GM19025 (cell line): ENCODE measurements around the gene SYDE1.

Experiments
- ATAC-seq: cut with Tn5 transposase; IDR thresholded peaks from one replicate; pipeline ENCODE4 v1.9.1; 2021; ENCODE audit warnings: mild to moderate bottlenecking, low read depth, moderate library complexity; ENCODE audit not compliant: unreplicated experiment

Gene SYDE1

DNA sequence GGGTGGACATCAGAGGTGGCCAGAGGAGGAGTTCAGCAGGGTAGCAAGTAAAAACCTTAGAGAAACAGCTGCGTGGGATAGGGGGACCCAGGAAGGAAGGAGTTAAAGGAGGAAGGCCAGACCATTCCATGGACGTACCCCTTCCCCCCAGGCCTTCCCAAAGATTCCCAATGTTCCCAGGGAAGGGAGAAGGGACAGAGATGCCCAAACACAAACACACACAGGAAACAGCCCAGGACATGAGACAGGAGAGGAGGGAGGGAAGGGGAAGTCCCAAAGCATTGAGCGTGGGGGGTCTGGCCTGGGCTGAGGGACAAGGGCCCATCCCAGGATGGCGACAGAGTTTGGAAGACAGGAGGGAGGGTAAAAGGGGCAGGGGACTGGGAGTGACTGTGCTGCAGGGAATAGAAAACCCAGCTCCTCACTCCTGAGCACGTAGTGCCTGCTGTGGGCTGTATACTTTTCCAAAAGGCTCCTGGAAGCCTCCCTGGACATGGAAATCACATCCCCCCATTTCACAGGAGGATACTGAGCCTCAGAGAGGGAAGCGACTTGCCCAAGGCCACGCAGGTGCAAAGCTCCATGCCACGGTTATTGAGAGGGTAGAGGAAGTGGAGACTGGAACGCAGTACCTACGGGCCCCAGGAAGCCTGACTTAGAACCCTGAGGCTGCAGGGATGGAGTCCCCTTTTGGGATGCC is 1.1 kb downstream of the SYDE1 start:
- ATAC-seq, result no peak

GRCh38 chr19:15108845-15109767 is 1.9 kb downstream of the SYDE1 start:
- no peak for ATAC-seq

DNA sequence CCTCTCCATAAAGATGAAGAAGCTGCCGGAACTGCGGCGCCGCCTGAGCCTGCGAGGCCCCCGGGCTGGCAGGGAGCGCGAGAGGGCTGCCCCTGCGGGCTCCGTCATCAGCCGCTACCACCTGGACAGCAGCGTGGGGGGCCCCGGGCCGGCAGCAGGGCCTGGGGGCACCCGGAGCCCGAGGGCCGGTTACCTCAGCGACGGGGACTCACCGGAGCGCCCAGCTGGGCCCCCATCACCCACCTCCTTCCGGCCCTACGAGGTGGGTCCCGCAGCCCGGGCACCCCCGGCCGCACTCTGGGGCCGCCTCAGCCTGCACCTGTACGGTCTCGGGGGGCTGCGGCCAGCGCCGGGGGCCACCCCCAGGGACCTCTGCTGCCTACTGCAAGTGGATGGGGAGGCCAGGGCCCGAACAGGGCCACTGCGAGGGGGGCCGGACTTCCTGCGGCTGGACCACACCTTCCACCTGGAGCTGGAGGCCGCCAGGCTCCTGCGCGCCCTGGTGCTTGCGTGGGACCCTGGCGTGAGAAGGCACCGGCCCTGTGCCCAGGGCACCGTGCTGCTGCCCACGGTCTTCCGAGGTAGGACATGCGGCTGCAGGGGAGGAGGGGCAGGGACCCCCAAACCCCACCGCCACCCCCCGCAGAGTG is 2.7 kb downstream of the SYDE1 start:
- ATAC-seq, result no peak

DNA sequence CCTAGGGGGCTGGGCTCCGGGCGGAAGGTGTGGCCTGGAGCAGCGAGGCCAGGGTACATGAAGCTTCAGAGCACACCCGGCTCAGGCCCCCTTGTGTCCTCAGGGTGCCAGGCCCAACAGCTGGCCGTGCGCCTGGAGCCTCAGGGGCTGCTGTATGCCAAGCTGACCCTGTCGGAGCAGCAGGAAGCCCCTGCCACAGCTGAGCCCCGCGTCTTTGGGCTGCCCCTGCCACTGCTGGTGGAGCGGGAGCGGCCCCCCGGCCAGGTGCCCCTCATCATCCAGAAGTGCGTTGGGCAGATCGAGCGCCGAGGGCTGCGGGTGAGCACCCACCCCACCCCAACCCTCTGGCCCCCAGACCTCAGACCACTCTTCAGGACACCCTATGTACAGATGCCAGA is 3.2 kb downstream of the SYDE1 start:
- ATAC-seq, result no peak

DNA sequence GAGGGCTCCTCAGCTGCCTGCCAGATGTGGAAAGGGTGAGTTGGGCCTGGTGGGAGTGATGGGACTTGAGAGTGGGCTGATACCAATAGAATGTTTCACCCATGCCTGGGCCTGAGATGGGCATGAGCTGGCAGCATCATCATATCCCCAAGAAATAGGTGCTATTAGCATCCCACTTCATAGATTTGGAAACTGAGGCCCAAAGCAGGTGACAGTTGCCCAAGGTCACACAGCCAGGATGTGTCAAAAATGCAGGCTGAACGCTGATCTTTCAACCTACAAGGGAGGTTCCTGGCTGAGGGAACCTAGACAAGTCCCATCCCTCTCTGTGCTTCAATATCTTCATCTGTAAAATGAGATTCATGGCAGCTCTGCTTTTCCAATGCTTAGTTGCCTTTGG is 4.6 kb downstream of the SYDE1 start:
- ATAC-seq, result no peak

- no peak for ATAC-seq
Observed at GRCh38 chr19:15112385-15112784, 5.2 kb downstream of the SYDE1 start.

GRCh38 chr19:15113245-15114152 is 6.3 kb downstream of the SYDE1 start:
- no peak for ATAC-seq

- ATAC-seq, result no peak
Observed at GRCh38 chr19:15114153-15114540, 6.9 kb downstream of the SYDE1 start.

DNA sequence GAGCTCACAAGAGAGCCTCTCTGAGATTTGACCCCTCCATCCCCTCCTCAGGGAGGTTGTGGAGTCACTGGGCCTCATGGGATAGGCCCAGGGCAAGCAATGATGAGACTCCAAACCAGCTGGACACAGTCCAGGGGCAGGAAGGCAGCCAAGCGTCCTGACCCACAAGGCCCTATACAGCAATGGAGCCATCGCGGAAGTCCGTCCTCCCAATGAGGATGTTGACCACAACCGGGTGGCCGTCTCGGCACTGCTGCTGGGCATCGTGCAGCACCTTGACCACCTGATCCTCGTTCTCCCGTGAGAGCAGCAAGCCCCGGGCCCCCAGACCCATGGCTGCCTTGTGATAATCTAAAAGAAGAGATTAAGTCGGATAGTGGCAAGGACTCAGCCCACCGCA is 7.9 kb downstream of the SYDE1 start:
- ATAC-seq, result no peak

- no peak for ATAC-seq
Observed at GRCh38 chr19:15115762-15116615, 8.8 kb downstream of the SYDE1 start.

GRCh38 chr19:15116856-15117255 is 9.7 kb downstream of the SYDE1 start:
- no peak for ATAC-seq

DNA sequence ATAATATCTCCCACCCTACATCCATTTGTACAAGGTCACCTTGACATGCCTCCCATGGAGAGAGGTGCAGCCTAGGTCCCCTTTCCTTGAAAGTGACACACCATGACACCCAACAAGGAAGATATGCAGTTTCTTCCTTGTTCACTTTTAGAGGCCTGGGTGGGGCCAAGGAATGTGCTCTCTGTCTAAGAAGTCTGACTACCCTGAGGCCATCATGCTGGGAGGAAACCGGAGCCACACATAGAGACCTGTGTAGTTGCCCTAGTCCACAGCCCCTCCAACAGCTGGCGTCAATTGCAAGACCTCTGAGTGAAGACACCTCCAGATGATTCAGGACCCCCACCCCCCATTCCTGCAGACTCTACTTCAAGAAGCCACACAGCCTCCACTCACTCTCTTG is 11.0 kb downstream of the SYDE1 start:
- ATAC-seq, result no peak

DNA sequence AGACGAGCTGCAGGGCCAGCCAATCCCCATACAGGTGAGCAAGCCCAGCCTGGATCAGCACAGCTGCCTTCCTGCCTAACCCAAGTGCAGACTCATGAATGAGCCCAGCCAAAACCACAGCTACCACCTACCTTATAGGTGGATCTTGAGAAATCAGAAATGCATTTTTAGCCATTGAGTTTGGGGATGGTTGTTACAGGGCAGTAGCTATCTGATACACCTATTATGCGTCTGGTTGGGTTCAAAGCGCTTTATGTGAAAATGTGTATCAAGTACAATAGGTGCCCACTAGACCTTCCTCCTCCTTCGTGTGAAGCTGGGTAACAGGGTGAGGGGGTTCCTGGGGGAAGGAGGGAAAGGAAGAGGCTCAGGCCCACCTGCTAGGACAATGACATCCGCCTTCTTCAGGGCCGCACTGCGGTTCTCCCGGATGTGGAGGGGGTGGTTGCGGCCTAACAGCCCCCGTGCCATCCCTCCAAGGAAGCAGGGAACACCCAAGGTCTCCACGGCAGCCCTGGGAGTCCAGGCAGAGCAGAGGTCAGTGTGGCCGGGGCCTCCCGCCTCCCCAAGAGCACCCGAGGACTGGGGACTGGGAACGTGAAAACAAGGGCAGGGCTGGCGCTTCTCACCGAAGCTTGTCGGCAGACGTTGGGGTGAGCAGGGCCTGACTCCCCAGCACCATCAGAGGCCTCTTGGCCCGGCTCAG is 11.7 kb downstream of the SYDE1 start:
- no peak for ATAC-seq

DNA sequence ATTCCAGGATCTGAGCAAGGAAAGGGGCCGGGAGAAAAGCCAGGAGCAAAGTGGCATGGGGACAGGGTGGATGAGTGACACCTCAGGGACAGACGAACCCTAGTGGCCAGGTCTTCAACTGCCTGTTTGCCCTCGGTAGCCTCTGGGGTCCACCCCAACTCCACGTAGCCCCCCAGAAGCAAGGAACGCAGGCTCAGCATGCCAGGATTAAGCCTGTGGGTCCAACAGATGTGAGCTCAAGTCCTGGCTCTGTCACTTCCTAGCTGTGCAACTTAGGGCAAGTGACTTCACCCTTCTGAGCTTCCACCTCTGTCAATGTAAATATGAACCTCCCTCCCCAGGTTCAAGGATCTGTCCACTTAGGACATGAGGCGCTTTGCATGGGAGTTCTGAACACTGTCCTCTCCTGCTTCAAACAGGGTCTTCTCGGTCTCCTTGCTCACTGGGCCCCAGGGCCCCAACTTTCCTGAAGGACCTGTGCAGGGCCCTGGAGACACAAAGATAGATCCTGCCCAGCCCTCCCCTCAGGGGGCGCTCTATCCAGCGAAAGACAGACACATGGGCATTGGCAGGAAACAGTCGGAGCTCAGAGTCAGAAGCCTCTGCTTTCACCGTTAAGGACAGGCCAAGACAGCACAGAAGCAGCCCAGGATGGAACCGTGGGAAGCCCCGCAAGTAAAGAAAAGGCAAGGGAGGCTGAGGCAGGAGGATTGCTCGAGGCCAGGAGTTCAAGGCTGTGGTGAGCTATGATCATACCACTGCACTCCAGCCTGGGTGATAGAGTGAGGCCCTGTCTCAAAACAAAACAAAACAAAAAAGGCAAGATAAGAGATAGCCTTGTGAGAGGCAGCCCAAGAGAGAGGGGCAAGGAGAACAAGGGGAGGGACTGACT is 13.2 kb downstream of the SYDE1 start:
- no peak for ATAC-seq

- ATAC-seq, result no peak
Observed at GRCh38 chr19:15122331-15123030, 15.3 kb downstream of the SYDE1 start.

DNA sequence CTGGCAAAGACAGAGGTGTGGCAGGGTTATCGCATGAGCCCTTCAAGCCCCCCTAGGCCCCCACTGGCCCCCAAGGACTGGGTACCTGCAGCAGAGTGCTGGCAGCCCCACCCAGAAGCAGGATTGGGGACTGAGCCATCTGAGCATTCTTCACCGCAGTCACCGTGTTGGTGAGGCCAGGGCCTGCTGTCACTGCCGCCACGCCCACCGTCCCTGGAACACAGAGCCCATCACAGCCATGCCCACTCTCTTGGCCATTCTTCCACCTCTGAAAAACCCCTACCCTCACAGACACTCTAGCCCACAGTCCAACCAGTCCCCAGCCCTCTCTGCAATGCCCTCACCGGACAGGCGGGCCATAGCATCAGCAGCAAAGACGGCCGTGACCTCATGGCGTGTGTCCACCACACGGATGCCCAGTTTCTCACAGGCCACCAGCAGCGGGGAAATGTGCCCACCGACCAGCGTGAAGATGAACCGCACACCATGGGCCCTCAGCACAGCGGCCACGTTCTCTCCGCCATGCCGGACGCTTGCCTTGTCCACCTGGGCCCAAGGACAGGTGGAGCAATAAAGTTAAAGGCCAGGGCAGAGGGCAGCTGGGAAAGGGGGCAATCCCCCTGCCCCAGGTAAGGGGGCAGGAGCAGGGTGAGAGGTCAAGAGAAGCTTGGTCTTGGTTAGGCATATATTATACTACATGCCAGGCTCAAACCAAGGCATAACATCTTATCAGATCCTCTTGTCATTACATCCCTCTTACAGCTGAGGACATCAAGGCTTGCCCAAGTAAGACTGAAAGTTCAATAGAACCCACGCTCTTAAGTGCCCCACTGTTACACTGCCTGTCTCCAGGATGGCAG is 16.1 kb downstream of the SYDE1 start:
- ATAC-seq, result no peak
